Peyer's patch (tissue), 4 donors: ENCODE data around the gene ACTMAP. TPM values are rescaled to one million over a fixed set of nuclear protein-coding genes. Genes with fewer than 3 reads are reported as not detected.

Source experiments
- DNase-seq, 3 donors: peaks; one replicate each; pipeline ENCODE4 v3.0.0-alpha.2; 2017 to 2019
- H3K27ac ChIP-seq, 4 donors: fragments of 200-600 bp; sonication (generic); one replicate each; pipeline ENCODE4 v1.5.1; 2016 to 2019
- H3K27me3 ChIP-seq, 2 donors: fragments of 200-600 bp; sonication (generic); one replicate each; pipeline ENCODE4 v1.5.1; 2019
- H3K36me3 ChIP-seq, 3 donors: fragments of 200-600 bp; sonication (generic); one replicate each; pipeline ENCODE4 v1.5.1; 2016 to 2019
- H3K4me1 ChIP-seq, 4 donors: fragments of 200-600 bp; sonication (generic); one replicate each; pipeline ENCODE4 v1.5.1; 2016 to 2019
- H3K4me3 ChIP-seq, 4 donors: fragments of 200-600 bp; sonication (generic); 1 replicate in 3 of 4; 2 replicates in 1 of 4; pipeline ENCODE4 v1.5.1; 2016 to 2019; ENCODE audit warnings: mild to moderate bottlenecking in 1 of 4
- H3K9me3 ChIP-seq, 4 donors: fragments of 200-600 bp; sonication (generic); one replicate each; pipeline ENCODE4 v1.5.1; 2016 to 2019; ENCODE audit warnings: mild to moderate bottlenecking in 1 of 4
- CTCF ChIP-seq, 6 experiments: fragments of 450-650 bp in 4 of 6; fragments of 200-600 bp in 2 of 6; sonication (generic) in 1 of 6; IDR thresholded peaks; one replicate each; pipeline ENCODE4 v1.5.1; 2017 to 2019; ENCODE audit warnings: antibody characterized with exemption in 6 of 6, mild to moderate bottlenecking in 3 of 6, moderate library complexity in 1 of 6
- POLR2A ChIP-seq, 2 donors: fragments of 450-650 bp; IDR thresholded peaks; one replicate each; pipeline ENCODE4 v1.5.1; 2017; ENCODE audit warnings: antibody characterized with exemption in 2 of 2, mild to moderate bottlenecking in 2 of 2, moderate library complexity in 2 of 2
- total RNA-seq, 4 donors: library from RNA; depleted of rRNA; stranded (reverse); fragments of >200 nt; gene quantifications; one replicate each; pipeline ENCODE4 v1.1.0, GENCODE V29; 2016

ACTMAP gene
- total RNA-seq, 4 donors from 2014 or later = 7.4 to 33.0 (median 21.6) TPM

- TF ChIP-seq CTCF (IDR thresholded peaks at IDR 0.05) = no peak
- no peak for TF ChIP-seq POLR2A (IDR thresholded peaks at IDR 0.05)
Measured at GRCh38 chr19:40723661-40724254, 26.5 kb downstream of the ACTMAP start.

GRCh38 chr19:40721936-40722661 lies 28.2 kb downstream of the ACTMAP start:
- Histone ChIP-seq H3K4me1 (peaks cover 0 to 33% (median 13%) of the 10 kb centered on the region in 4 donors), H3K4me3 (peak overlapping the region in 2 of 4 donors; percentile 5 to 69), H3K27me3 (no peaks in the 10 kb centered on the region), H3K9me3 (no peaks in the 10 kb centered on the region), H3K36me3 (peaks cover 0 to 47% (median 0%) of the 10 kb centered on the region in 3 donors), H3K27ac (peak overlapping the region; percentile 17 to 99 (median 58))
- TF ChIP-seq POLR2A (IDR thresholded peaks at IDR 0.05) (no peak), CTCF (IDR thresholded peaks at IDR 0.05) (no peak)
- no peak for DNase-seq

More at GRCh38 chr19:40723661-40724254, 26.5 kb downstream of the ACTMAP start:
- H3K9me3 ChIP-seq = no peaks in the 10 kb centered on the region
- H3K36me3 ChIP-seq = peaks cover 0 to 63% (median 0%) of the 10 kb centered on the region in 3 donors
- DNase-seq = no peak
- H3K27ac ChIP-seq = no peak overlapping the region
- no peak overlapping the region for H3K4me3 ChIP-seq
- H3K27me3 ChIP-seq = no peaks in the 10 kb centered on the region
- peaks cover 0 to 33% (median 6%) of the 10 kb centered on the region in 4 donors for H3K4me1 ChIP-seq

GRCh38 chr19:40721140-40721486 lies 29.2 kb downstream of the ACTMAP start:
- TF ChIP-seq CTCF (IDR thresholded peaks at IDR 0.05) (no peak), POLR2A (IDR thresholded peaks at IDR 0.05) (no peak)
- peaks cover 0 to 36% (median 16%) of the 10 kb centered on the region in 4 donors for H3K4me1 ChIP-seq
- no peak for DNase-seq
- peak overlapping the region; percentile 47 to 99 (median 92) for H3K27ac ChIP-seq
- H3K9me3 ChIP-seq = no peaks in the 10 kb centered on the region
- peak overlapping the region in 1 of 4 donors; percentile 69 for H3K4me3 ChIP-seq
- H3K27me3 ChIP-seq = no peaks in the 10 kb centered on the region
- H3K36me3 ChIP-seq = peaks cover 0 to 38% (median 0%) of the 10 kb centered on the region in 3 donors

GRCh38 chr19:40719414-40719894 lies 30.8 kb downstream of the ACTMAP start:
- no peak for TF ChIP-seq POLR2A (IDR thresholded peaks at IDR 0.05)
- TF ChIP-seq CTCF (IDR thresholded peaks at IDR 0.05) = no peak
- Histone ChIP-seq H3K27ac (peak overlapping the region; percentile 89 to 99 (median 96)), H3K27me3 (no peaks in the 10 kb centered on the region), H3K9me3 (no peaks in the 10 kb centered on the region), H3K4me1 (peaks cover 0 to 46% (median 23%) of the 10 kb centered on the region in 4 donors), H3K36me3 (peaks cover 0 to 21% (median 0%) of the 10 kb centered on the region in 3 donors), H3K4me3 (peak overlapping the region; percentile 69 to 91 (median 81))
- DNase-seq = peak in 1 of 3 donors; percentile 47

- Histone ChIP-seq H3K27ac (peak overlapping the region; percentile 89 to 99 (median 96)), H3K27me3 (no peaks in the 10 kb centered on the region), H3K36me3 (peaks cover 0 to 15% (median 0%) of the 10 kb centered on the region in 3 donors), H3K4me3 (peak overlapping the region; percentile 69 to 91 (median 81)), H3K9me3 (no peaks in the 10 kb centered on the region), H3K4me1 (peaks cover 0 to 52% (median 26%) of the 10 kb centered on the region in 4 donors)
- peak; percentile 34 to 94 (median 94) for DNase-seq
- TF ChIP-seq POLR2A (IDR thresholded peaks at IDR 0.05) = peak; percentile 63 to 84
- peak in 1 of 6 experiments; percentile 18 for TF ChIP-seq CTCF (IDR thresholded peaks at IDR 0.05)
Measured at GRCh38 chr19:40718774-40719391, 31.4 kb downstream of the ACTMAP start.
